GM21423 (cell line): ENCODE measurements around the gene CHST11.
A peak's percentile ranks its signal among the peaks of the same experiment; 100 is the strongest.

Source experiments
- ATAC-seq: cut with Tn5 transposase; IDR thresholded peaks from one replicate; pipeline ENCODE4 v1.9.1; 2021; ENCODE audit warnings: mild to moderate bottlenecking, moderate library complexity; ENCODE audit not compliant: unreplicated experiment

CHST11 gene

DNA sequence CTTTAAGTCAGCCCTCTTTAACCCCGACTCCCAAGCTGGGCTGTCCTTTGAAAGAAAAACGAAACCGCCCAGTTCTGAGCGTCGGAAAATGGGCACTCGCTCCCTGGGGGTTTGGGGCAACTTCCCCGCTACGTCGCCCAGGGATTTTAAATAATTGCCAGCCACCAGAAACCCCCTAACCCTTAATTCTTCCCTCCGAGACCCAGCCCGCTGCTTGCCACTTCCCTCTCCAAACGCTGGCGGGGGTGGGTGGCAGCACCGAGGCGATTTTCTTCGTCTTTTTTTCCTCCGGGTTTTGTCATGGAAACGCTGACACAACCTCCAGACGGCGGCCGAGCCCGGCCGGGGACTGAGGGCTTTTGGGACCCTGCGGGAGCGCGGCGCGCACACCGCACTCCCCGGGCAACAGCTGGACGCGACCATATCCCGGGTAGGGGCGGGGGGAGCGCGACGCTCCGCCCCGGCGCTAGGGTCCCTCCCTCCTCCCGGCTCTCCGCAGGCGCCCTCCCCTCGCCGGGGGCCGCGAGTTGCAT, at the start of gene CHST11:
TSS of gene CHST11 (plus strand) at position 532 of the 533 bp plus-strand sequence.
- ATAC-seq, result peak; percentile 67

GRCh38 chr12:104407438-104407837, 49.3 kb upstream of the CHST11 start:
- ATAC-seq, result no peak

DNA sequence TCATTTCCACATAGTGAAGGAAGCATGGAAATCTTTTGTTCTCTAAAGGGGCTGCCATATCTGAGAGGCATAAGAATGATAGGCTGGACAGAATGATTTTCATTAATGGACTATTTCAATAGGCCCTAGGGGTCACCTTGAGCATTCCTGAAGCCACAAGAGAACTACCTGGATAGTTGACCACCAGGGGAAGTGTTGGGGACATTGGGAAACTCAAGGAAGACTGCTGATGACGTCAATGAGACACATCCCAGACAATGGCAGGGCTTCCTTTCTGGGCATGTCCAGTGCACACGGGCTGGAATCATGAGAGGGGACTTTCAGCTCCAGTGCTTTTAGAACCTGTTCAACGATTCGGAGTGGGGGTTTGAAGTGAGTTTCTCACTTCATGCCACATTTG, 48.8 kb upstream of the CHST11 start:
- ATAC-seq, result no peak

DNA sequence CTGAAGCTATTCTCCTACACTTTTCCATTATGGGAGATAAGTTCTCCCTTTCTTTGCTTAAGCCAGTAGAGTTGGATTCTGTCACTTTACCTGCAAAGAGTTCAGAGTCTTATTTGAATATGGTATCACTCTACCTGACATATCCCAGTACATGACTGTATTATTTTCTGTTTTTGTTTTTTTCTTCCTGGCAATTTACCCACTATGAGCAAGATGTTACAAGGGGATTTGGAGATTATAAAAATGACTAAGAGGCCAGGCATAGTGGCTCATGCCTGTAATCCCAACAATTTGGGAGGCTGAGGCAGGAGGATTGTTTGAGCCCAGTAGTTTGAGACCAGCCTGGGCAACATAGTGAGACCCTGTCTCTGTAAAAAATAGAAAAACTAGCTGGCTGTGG, 46.4 kb upstream of the CHST11 start:
- no peak for ATAC-seq

GRCh38 chr12:104410786-104411185, 46.0 kb upstream of the CHST11 start:
- no peak for ATAC-seq

DNA sequence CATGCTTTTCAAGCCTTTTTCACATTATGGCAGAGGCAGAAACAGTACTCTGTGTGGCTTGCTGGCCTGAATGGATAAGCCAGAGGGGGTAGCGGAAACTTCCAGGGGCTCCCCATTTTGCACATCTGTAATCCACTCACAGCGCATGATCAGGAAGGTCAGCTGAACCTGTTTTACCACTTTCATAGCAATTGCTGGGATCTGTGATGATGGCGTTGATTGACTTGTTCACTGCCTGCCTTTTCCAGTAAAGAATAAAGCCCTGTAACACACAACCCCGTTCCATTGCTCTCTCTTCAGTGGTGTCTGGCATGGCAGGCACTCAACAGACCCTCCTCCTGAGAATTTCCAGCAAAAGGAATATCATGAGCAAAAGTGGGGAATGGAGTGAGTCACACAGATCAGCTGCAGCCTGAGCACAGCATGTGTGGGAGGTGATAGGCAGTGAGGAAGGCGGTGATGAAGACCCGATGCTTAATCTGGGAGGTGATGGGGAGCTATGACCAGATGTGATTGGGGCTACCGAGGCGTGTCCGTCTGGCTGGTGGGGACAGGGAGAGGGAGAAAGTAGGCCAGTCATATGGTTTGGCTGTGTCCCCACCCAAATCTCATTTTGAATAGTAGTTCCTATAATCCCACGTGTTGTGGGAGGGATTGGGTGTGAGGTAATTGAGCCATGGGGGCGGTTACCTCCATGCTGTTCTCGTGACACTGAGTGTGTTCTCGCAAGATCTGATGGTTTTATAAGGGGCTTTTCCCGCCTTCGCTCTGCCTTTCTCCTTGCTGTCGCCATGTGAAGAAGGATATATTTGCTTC, 44.7 kb upstream of the CHST11 start:
- ATAC-seq, result no peak

GRCh38 chr12:104412681-104413080, 44.1 kb upstream of the CHST11 start:
- no peak for ATAC-seq

GRCh38 chr12:104413330-104413729, 43.4 kb upstream of the CHST11 start:
- ATAC-seq, result no peak

DNA sequence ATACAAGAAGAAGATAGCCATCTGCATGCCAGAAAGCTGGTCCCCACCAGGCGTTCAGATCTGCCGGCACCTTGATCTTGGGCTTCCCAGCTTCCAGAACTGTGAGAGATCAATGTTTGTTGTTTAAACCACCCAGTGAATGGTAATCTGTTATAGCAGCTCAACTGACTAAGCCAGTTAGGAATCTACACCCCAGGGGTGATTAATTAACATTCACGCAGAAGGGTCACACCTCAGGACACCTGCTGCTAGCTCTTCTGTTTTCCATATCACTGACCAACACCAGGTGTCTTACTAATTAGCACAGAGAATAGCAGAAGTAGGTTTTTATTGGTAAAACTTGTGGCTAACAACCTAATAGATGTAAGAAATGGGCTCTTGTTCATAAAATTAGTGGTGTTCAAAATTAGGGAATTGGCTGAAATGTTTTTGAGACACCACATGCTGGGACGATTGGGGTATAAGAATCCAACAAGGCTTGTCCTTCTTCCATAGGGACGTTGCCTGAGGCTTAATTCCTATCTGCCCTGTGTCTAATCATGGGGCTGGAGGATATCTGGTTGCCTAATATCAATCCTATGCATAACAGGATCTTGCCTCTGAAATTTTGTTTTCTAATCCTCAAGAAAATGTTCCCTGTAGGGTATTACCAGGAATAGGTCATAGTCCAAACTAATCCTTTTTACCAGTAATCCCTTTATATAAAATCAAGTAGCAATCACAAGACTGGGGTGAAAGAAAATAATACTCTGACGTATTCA, 42.0 kb upstream of the CHST11 start:
- ATAC-seq, result no peak

DNA sequence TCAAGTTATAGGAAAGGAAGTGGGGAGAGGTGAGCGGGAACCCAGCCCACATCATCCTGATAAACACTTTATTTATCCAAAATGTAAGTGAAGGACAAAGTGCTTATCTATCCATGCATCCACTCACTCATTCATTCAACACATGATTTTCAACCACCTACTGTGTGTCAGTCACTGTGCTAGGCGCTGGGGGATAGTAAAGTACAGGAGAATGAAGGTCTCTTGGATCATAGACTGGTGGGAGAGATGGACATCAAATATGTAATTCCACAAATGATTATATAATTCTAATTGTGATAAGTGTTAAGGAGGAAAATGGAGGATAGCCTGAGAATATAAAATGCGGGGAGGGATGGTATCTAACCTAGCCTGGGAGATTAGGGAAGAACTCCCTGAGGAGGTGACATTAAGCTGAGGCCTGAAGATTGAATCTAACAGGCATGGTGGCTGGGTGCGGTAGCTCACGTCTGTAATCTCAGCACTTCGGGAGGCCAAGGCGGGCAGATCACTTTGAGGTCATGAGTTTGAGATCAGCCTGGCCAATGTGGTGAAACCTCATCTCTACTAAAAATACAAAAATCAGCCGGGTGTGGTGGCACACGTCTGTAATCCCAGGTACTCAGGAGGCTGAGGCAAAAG, 41.3 kb upstream of the CHST11 start:
- ATAC-seq, result no peak

GRCh38 chr12:104416136-104416535, 40.6 kb upstream of the CHST11 start:
- no peak for ATAC-seq

GRCh38 chr12:104416585-104416984, 40.2 kb upstream of the CHST11 start:
- no peak for ATAC-seq

GRCh38 chr12:104419717-104420116, 37.0 kb upstream of the CHST11 start:
- ATAC-seq, result no peak

DNA sequence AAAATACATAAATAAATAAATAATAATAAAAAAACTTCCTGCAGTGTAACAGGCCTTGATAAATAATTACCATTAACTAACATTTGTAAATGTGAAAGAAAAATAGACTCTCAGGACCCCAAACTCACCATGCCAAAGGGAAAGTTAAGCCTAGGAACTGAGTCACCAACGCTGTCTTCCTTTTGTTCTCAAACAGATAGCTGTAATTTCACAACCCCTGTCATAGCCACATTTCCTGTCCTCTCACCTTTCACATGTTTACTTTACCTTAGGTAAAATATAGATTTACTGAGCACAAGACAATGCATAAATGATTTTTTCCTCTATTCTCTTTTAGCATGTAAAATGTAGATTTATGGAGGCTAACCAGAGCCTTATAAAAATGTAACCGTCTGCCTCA, 35.9 kb upstream of the CHST11 start:
- no peak for ATAC-seq

GRCh38 chr12:104421343-104421742, 35.4 kb upstream of the CHST11 start:
- no peak for ATAC-seq

GRCh38 chr12:104422441-104422840, 34.3 kb upstream of the CHST11 start:
- no peak for ATAC-seq

- no peak for ATAC-seq
Observed at GRCh38 chr12:104423273-104423672, 33.5 kb upstream of the CHST11 start.

DNA sequence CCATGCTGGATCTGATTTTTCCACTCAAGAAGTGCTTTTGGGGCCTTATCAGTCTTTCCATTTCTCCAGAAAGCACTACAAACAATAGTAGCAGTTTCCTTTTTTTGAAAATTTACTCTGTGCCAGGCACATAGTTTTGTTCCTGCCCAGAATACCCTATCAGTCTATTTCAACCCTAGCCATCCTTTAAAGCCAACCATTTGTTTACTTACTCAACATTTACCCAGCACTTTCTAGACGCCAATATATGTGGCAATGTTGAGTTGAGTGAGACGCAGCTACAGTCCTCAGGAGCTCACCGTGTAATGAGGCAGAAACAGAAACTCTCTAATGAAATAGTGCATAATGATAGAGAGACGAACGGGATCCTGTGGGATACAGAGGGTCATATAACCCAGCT, 32.9 kb upstream of the CHST11 start:
- no peak for ATAC-seq

GRCh38 chr12:104424955-104425354, 31.8 kb upstream of the CHST11 start:
- ATAC-seq, result no peak

DNA sequence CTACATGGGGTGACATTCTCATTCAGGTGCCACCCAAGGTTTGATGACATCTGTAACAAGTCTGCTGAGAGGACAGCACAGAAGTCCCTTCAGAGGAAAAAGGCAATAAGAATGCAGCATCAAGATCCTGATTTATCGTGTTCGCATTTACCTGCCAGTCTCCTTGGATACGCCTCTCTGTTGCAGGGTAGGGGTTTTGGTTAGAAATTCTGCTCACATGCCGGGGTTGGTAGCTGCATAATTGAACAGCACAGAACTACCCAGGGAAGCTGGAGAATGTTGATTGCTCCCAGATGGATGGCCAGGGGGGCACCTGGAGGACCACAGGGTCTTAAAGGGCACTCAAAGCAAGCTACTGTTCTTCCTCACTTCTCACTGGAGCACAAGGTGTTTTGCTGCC, 31.1 kb upstream of the CHST11 start:
- no peak for ATAC-seq

GRCh38 chr12:104426926-104427546, 29.7 kb upstream of the CHST11 start:
- no peak for ATAC-seq
